Inflammatory macrophage treated with lipopolysaccharide for 1 hour (primary cell): Measurements from ENCODE around the gene RNF186.
"Not testable (repeated sequence)": the region's sequence is repeated elsewhere in the genome, so short reads cannot be mapped to it uniquely, and the experiment has no call there.

Source experiments
- DNase-seq, 2 donors: peaks; one replicate each; pipeline ENCODE4 v3.0.0-alpha.2; 2020 to 2022

RNF186 gene

DNA sequence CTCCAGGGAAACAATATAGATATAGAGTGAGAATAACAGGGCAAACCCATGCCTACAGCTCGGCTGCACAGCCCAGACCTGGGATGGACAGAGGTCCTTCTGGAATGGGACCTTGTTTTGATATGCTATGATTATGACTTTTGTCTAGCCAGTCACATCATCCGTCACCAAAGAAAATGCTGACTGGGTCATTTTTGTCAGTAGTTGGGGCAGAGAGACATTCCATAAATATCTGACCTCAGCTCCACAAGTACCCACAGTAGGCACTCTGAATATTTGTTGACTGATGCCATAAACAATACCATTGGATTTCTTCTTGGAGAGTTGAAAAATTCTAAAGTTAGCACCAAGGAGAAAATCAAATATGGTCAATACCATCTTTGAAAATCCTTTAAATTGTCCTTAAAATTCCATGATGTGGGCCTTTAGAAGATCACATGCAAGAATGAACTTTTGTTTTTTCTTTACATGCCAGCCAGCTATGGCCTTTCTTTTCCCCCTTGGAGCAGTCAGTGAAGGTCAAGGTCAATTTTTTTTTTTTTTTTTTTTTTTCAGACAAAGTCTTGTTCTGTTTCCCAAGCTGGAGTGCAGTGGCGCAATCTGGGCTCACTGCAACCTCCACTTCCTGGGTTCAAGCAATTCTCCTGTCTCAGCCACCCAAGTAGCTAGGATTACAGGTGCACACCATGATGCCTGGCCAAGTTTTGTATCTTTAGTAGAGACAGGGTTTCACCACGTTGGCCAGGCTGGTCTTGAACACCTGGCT, 22.7 kb downstream of the RNF186 start:
- DNase-seq = no peak

- DNase-seq = not testable (repeated sequence)
Measured at GRCh38 chr1:19790061-19790975, 24.8 kb downstream of the RNF186 start.

GRCh38 chr1:19786988-19787423, 28.1 kb downstream of the RNF186 start:
- no peak for DNase-seq

DNA sequence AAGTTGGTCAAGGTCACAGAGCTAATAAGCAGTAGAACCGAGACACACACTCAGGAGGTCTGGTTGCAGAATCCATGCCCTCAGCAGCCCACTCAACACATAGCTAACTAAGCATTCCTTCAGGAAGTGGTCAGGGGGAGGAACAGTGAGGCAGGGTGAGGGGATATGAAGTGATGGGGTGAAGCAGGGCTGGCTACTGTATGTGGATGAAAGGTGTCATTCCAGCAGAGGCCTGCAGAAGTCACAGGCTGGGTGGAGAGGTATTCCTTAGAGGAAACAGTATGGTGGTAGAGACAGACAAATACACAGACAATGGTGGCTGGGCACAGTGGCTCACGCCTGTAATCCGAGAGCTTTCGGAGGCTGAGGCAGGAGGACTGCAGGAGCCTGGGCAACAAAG, 29.4 kb downstream of the RNF186 start:
- DNase-seq = no peak

DNA sequence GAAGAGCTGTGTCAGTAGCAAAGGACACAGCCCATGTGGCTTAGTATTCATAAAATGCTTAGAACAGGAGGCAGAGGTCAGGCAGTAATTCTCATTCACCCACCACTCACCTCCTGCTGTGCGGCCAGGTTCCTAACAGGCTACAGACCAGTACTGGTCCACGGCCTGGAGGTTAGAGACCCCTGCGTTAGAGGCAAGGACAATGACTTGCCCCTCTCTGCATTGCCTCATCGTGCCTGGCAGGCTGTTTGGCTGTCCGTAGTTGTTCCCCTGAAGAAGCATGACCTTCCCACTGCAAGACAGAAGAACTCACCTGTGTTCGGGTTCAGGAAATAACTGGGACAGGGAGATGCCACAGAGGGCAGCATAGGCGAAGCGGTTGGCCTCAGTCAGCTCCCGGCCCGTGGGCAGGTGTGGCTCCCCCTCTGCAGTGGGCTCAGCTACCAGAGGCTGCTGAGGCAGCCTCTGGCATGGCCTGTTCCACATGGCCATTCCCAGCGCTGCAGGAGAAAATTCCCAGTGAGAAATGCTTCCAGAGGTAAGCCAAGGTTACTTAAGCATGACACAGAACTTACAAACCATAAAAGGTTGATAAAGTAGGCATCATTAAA, 34.7 kb downstream of the RNF186 start:
- no peak for DNase-seq

DNA sequence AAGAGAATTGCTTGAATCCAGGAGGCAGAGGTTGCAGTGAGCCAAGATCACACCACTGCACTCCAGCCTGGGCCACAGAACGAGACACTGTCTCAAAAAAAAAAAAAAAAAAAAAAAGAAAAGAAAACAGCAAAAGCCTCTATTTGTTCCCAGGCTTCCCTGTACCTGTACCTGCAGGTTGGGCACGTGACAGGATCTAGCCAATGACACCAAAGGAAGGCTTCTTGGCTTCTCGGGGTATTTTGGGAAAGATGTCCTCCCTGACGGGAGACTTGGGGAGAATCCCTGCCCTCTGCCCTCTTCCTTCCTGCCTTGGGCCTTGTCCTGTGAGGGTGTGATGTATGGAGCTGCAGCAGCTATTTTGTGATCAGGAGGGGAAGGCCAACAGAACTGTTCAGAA, 38.1 kb downstream of the RNF186 start:
- DNase-seq = no peak

- no peak for DNase-seq
Measured at GRCh38 chr1:19776287-19776686, 38.8 kb downstream of the RNF186 start.

GRCh38 chr1:19775831-19776230, 39.3 kb downstream of the RNF186 start:
- DNase-seq = no peak

DNA sequence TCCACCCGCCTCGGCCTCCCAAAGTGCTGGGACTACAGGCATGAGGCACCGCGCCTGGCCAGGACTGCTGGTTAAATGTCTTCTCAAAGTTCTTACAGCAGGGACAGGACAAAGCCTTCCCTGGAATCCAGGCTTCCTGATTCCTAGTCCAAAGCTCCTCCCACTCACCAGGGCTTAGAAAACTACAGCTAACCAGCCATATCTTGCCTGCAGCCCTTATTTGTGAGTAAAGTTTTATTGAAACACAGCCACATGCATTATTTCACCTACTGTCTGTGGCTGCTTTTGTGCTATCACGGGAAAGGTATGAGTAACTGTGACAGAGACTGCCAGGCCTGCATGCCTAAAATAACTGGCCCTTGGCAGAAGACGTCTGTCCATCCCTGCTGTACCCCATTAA, 39.8 kb downstream of the RNF186 start:
- DNase-seq = no peak

DNA sequence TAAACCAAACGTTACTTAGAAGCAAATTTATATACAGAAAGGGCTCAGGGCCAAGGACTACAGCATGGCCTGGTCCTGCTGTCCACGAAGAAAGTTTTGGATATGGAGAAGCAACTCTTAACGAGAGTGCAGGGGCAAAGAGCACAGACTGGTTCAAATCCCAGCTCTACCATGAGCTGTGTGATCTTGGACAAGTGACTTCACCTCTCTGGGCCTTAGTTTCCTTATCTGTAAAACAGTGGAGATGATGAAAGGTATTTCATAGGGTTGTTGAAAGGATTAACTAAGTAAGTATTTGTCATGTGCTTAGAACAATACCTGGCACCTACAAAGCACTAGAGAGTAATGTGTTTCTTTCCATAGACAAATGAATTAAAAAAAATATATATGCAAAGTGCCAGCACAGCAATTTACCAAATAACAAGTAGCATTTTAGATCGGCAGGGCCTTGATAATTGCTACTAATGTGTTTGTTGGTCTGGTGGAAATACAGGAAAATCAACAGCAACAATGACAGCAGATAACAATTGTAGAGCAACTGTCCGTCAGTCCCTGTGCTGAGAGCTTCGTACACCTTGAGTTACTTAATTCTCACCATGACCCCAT, 40.8 kb downstream of the RNF186 start:
- DNase-seq = no peak

GRCh38 chr1:19773485-19773884, 41.6 kb downstream of the RNF186 start:
- DNase-seq = no peak

DNA sequence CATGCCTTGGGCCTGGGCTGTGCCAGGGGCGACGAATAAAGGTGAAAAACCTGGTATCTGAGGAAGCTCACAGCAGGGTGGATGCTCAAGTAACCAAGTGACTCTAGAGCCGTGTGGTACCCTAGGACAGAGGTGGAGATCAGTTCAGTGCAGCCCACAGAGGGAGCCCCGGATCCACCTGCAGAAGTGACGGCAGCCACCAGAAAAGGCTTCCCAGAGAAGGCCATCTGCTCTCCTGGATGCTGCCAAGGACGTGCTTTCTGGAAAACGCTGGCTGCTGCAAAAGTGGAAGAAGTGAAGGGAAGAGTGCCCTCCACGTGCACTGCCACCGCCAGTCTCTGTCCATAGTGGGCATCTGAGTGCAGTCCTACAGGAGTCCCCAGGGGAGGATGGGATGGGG, 43.0 kb downstream of the RNF186 start:
- DNase-seq = no peak

DNA sequence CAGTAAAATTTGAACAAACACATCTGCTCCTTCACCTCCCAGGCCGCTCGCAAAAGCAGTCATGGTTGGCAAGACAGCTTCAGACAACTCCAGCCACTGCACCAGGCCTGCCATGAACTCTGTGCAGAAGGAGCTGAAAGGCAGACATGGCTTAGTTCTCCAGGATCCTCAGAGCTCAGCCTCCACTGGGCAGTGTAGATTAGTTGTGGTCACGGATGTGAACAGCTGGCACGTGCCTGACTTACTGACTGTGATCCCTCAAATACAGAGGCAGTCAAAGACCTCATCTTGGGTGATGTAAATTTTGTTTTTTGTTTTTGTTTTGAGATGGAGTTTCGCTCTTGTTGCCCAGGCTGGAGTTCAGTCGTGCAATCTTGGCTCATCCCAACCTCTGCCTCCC, 43.7 kb downstream of the RNF186 start:
- DNase-seq = no peak

DNA sequence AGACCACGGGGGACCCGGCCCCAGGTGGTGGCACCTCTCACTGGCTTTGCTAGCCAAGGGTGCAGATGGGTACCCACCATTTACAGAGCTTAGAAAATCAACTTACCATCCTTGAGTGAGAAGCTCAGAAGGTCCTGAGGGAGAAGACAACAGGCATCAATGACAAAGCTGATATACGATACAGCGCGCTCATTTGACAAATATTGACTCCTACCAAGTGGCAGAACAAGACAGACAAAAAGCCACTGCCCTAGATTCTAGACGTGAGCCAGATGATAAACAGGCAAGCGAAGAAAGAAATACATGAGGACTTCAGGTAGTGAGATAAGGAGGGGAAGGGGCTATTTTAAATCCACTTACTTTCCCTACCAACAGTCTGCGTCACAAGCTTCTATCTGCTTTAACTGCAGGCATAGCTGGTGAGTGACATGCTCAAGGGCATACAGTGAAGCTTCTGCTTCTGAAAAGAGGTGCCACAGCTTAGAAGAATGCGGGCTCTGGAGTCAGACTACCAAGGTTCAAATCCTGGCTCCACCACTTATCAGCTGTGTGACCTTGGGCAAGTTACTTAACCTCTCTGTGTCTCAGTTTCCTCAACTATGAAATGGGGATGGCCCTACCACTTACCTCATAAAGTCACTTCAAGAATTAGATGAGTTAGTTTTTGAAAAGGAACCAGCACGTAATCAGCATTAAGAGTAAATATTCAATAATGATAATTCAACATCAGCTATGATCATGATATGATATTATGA, 44.5 kb downstream of the RNF186 start:
- DNase-seq = no peak

DNA sequence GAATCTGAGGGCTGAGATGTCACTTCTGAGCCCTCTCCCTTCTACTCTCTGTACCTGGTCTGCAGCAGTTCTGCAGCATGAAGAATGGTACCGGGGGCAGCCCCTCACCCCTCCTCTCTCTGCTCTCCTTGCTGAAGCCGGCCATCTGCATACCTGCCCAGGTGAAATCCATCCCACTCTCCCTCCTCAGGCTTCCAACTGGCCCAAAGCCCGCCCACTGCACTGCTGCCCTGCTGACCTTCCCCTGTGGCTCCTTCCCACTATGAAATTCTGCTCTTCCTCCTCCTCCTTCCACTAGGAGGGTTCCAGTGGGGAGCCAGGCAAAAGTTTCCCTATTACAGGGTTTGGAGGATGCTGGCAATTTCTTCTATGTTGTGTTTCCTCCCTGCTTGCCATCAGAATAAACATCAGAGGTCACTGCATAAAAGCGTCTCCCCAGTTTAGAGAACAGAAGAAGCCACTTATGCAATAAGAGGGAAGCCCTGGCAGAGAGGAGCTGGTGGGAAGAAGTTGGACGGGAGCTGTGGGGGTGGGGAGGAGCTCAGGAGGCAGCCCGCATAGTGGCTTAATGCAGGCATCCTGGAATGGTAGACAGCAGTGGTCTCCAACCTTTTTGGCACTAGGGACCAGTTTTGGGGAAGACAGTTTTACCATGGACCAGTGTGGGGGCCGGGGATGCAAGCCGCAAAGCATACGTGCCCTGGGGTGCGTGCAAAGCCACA, 45.7 kb downstream of the RNF186 start:
- peak; percentile 6 to 52 for DNase-seq

DNA sequence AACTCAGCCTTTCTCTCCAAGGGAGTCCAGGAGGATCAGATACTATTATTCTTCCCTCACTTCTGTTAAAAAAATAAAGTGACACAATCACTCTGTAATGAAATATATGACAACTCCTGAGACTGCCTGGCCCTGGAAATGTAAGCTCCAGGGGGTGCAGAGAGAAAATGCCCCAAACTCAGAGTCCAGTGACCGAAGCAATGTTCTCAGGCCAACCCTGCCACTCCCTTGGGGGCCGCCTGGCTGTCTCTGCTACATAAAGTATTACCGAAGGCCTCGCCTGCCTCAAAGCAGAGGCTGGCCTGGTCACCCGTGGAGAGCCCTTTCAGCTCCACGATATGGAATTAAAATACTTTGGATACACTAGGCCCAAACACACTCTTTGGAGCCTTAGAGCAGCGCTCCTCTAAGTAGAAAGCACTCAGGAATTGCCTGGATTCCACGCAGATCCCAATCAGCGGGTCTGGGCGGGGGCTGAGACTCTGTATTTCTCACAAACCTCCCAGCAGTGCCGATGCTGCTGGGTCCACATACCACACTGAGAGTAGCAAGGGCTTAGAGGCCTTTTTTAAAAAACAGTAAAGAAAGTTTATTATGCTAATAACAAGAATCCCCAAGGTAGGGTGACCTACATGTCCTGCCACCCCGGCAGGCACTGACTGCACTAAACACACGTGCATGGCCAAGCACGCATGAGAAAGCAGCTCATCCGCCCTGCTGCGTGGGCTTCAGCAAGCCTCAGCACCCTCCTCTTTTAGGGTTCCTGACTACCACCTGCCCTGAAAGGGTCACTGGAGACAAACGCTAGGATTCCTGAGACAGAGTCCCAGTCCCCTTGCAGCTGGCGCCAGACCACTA, 46.5 kb downstream of the RNF186 start:
- DNase-seq = no peak

DNA sequence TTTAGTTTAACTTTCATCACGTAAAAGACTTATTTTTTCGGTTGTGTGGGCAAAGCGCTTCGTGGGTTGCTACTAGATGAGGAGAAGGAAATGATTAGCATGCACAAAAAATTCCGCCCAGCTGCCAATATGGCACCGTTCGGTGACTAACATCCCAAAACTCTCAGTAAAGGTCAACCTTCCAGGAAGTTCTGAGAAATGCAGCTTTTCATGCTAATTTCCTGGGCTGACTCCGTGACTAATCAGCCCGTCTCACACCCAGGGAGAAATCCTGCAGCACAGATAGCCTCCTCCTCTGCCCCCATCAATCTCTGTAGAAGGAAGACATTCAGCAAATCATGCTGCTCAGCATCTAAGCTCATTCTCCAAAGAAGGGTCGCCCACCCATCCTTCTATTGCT, 49.5 kb downstream of the RNF186 start:
- peak; percentile 18 to 39 for DNase-seq

GRCh38 chr1:19764848-19765247, 50.2 kb downstream of the RNF186 start:
- DNase-seq = no peak
